H1 (cell line): ENCODE measurements around the gene TMPRSS13. TPM values are rescaled to one million over a fixed set of nuclear protein-coding genes. Genes with fewer than 3 reads are reported as not detected.

Source experiments
- CTCF ChIA-PET: fragments of 300-600 bp; sonication (Branson Sonifier 250); formaldehyde crosslinking; loops from one replicate; lab custom pipeline; 2021; ENCODE audit not compliant: partially characterized antibody; lab: Charles Lee
- POLR2A ChIA-PET: fragments of 300-600 bp; sonication (Branson Sonifier 250); formaldehyde crosslinking; loops from one replicate; lab custom pipeline; 2021; ENCODE audit warnings: inconsistent platforms; ENCODE audit not compliant: partially characterized antibody; lab: Charles Lee
- DNase-seq, 2 experiments: peaks; one replicate each; pipeline versions ENCODE4 v3.0.0 to v3.0.0-alpha.2; 2010 to 2022; ENCODE audit warnings: low spot score in 2 of 2, low read depth in 1 of 2, mixed read lengths in 1 of 2
- FAIRE-seq: peaks from 2 replicates; lab custom pipeline; 2011; peaks lifted over from hg19 to GRCh38; lab: Jason Lieb, UNC
- H2AFZ ChIP-seq: 2 replicates; pipeline ENCODE4 v1.8.1; 2012; ENCODE audit warnings: low read length, inconsistent platforms
- H2AK5ac ChIP-seq: 2 replicates; pipeline ENCODE4 v1.6.1; 2013; ENCODE audit warnings: low read depth, low read length
- H2BK120ac ChIP-seq: replicated peaks from 2 replicates; pipeline ENCODE3; 2013; ENCODE audit warnings: low read depth, low read length, inconsistent platforms
- H2BK12ac ChIP-seq: 2 replicates; pipeline ENCODE4 v1.6.1; 2013; ENCODE audit warnings: low read depth, low read length
- H2BK15ac ChIP-seq: 2 replicates; pipeline ENCODE4 v1.6.1; 2013; ENCODE audit warnings: low read length
- H2BK20ac ChIP-seq: 2 replicates; pipeline ENCODE4 v1.6.1; 2013; ENCODE audit warnings: low read length
- H2BK5ac ChIP-seq: 2 replicates; pipeline ENCODE4 v1.6.1; 2013; ENCODE audit warnings: low read depth, low read length
- H3K14ac ChIP-seq: 2 replicates; pipeline ENCODE4 v1.6.1; 2013; ENCODE audit warnings: inconsistent platforms; ENCODE audit not compliant: insufficient read length
- H3K18ac ChIP-seq: 2 replicates; pipeline ENCODE4 v1.6.1; 2013; ENCODE audit warnings: low read length; ENCODE audit errors: extremely low read depth
- H3K23ac ChIP-seq: 2 replicates; pipeline ENCODE4 v1.6.1; 2013; ENCODE audit warnings: inconsistent platforms; ENCODE audit not compliant: insufficient read length
- H3K23me2 ChIP-seq: 2 replicates; pipeline ENCODE4 v1.6.1; 2013; ENCODE audit warnings: low read depth, low read length
- H3K27ac ChIP-seq: 2 replicates; pipeline ENCODE4 v1.6.1; 2011; ENCODE audit warnings: low read depth, low read length, inconsistent platforms
- H3K27me3 ChIP-seq, 4 experiments: replicated peaks in 1 of 4; 1 replicate in 1 of 4; 2 replicates in 3 of 4; pipeline versions ENCODE4 v1.6.1 to v1.8.1; 2011 to 2013; ENCODE audit warnings: low read length in 3 of 4, mild to moderate bottlenecking in 3 of 4, inconsistent platforms in 2 of 4, mixed read lengths in 2 of 4, moderate library complexity in 1 of 4; ENCODE audit not compliant: control insufficient read depth in 3 of 4, insufficient read depth in 3 of 4; ENCODE audit errors: extremely low read depth in 1 of 4
- H3K36me3 ChIP-seq, 4 experiments: 2 replicates each; pipeline versions ENCODE4 v1.6.1 to v1.8.1; 2011 to 2013; ENCODE audit warnings: mild to moderate bottlenecking in 4 of 4, low read length in 3 of 4, moderate library complexity in 2 of 4, control low read depth in 1 of 4, inconsistent platforms in 1 of 4; ENCODE audit not compliant: insufficient read depth in 4 of 4, control insufficient read depth in 2 of 4
- H3K4ac ChIP-seq: replicated peaks from 2 replicates; pipeline ENCODE3; 2013; ENCODE audit warnings: low read length, low read depth, mixed read lengths, inconsistent platforms; ENCODE audit not compliant: insufficient read length
- H3K4me1 ChIP-seq, 4 experiments: replicated peaks in 1 of 4; 1 replicate in 1 of 4; 2 replicates in 3 of 4; pipeline versions ENCODE4 v1.6.1 to v1.8.1; 2011 to 2013; ENCODE audit warnings: low read length in 3 of 4, inconsistent platforms in 2 of 4, mixed read lengths in 1 of 4; ENCODE audit not compliant: insufficient read depth in 4 of 4, control insufficient read depth in 3 of 4
- H3K4me2 ChIP-seq, 2 experiments: 2 replicates each; pipeline versions ENCODE4 v1.6.1 to v1.8.1; 2011 to 2013; ENCODE audit warnings: low read depth in 2 of 2, low read length in 2 of 2, control low read depth in 1 of 2, inconsistent platforms in 1 of 2, mild to moderate bottlenecking in 1 of 2; ENCODE audit not compliant: insufficient read depth in 1 of 2
- H3K4me3 ChIP-seq, 4 experiments: fragments of 200-600, 300-600 bp in 1 of 4; sonication (generic), shearing (Covaris generic), sonication (Bioruptor Twin) in 1 of 4; 2 replicates each; pipeline versions ENCODE4 v1.5.1 to v1.8.1; 2011 to 2016; ENCODE audit warnings: low read length in 4 of 4, low read depth in 3 of 4, control low read depth in 2 of 4, inconsistent platforms in 2 of 4, mild to moderate bottlenecking in 2 of 4, mixed read lengths in 1 of 4, moderate library complexity in 1 of 4; ENCODE audit not compliant: insufficient read depth in 2 of 4; ENCODE audit errors: extremely low read depth in 1 of 4
- H3K56ac ChIP-seq: replicated peaks from 2 replicates; pipeline ENCODE3; 2013; ENCODE audit warnings: low read depth, mild to moderate bottlenecking, mixed read lengths, low read length, inconsistent platforms; ENCODE audit not compliant: insufficient read length
- H3K79me1 ChIP-seq: 2 replicates; pipeline ENCODE4 v1.6.1; 2013; ENCODE audit warnings: low read depth, low read length, control low read depth
- H3K79me2 ChIP-seq, 2 experiments: 2 replicates each; pipeline versions ENCODE4 v1.6.1 to v1.8.1; 2012 to 2013; ENCODE audit warnings: low read length in 2 of 2, mild to moderate bottlenecking in 2 of 2, inconsistent platforms in 1 of 2; ENCODE audit not compliant: insufficient read depth in 2 of 2, control insufficient read depth in 1 of 2
- H3K9ac ChIP-seq, 4 experiments: replicated peaks in 1 of 4; 1 replicate in 1 of 4; 2 replicates in 3 of 4; pipeline versions ENCODE4 v1.6.1 to v1.8.1; 2011 to 2013; ENCODE audit warnings: low read depth in 3 of 4, low read length in 3 of 4, control low read depth in 2 of 4, mild to moderate bottlenecking in 2 of 4, moderate library complexity in 2 of 4, inconsistent platforms in 1 of 4; ENCODE audit errors: extremely low read depth in 1 of 4
- H3K9me3 ChIP-seq, 2 experiments: 2 replicates each; pipeline versions ENCODE4 v1.6.1 to v1.8.1; 2012 to 2013; ENCODE audit warnings: mild to moderate bottlenecking in 2 of 2, moderate library complexity in 2 of 2, control low read depth in 1 of 2, inconsistent platforms in 1 of 2, low read depth in 1 of 2, low read length in 1 of 2, mixed read lengths in 1 of 2; ENCODE audit not compliant: insufficient read depth in 2 of 2
- H4K20me1 ChIP-seq, 2 experiments: replicated peaks in 1 of 2; 2 replicates each; pipeline versions ENCODE3 to v1.8.1; 2011 to 2013; ENCODE audit warnings: inconsistent platforms in 2 of 2, low read length in 2 of 2, mild to moderate bottlenecking in 1 of 2; ENCODE audit not compliant: insufficient read depth in 2 of 2, control insufficient read depth in 1 of 2
- H4K5ac ChIP-seq: 2 replicates; pipeline ENCODE4 v1.6.1; 2013; ENCODE audit warnings: low read length, low read depth, mixed read lengths, inconsistent platforms; ENCODE audit not compliant: insufficient read length
- H4K8ac ChIP-seq: 2 replicates; pipeline ENCODE4 v1.8.0; 2013; ENCODE audit warnings: mild to moderate bottlenecking, moderate library complexity, low read length, inconsistent platforms; ENCODE audit not compliant: insufficient read depth; ENCODE audit errors: extremely low read depth
- H4K91ac ChIP-seq: replicated peaks from 2 replicates; pipeline ENCODE3; 2013; ENCODE audit warnings: low read length, mixed read lengths, inconsistent platforms; ENCODE audit not compliant: insufficient read length
- EP300 ChIP-seq, 2 experiments: IDR thresholded peaks; 1 replicate in 1 of 2; 2 replicates in 1 of 2; pipeline ENCODE4 v1.6.1; 2011 to 2012; ENCODE audit warnings: low read depth in 2 of 2, low read length in 2 of 2, mild to moderate bottlenecking in 2 of 2, borderline replicate concordance in 1 of 2, inconsistent platforms in 1 of 2, moderate library complexity in 1 of 2
- HDAC6 ChIP-seq: IDR thresholded peaks from one replicate; pipeline ENCODE4 v1.7.1; 2012; ENCODE audit warnings: low read depth, mild to moderate bottlenecking, inconsistent platforms, low read length, moderate library complexity
- NRF1 ChIP-seq: IDR thresholded peaks from 2 replicates; pipeline ENCODE4 v1.6.1; 2011; ENCODE audit warnings: mild to moderate bottlenecking, low read depth, low read length, improper control_type of control experiment
- RBBP5 ChIP-seq: IDR thresholded peaks from 2 replicates; pipeline ENCODE4 v1.7.1; 2012; ENCODE audit warnings: low read depth, mild to moderate bottlenecking, inconsistent platforms, low read length, moderate library complexity, borderline replicate concordance
- RXRA ChIP-seq: IDR thresholded peaks from 2 replicates; pipeline ENCODE4 v1.6.1; 2011; ENCODE audit warnings: low read depth, mild to moderate bottlenecking, low read length, moderate library complexity; ENCODE audit not compliant: insufficient read depth
- SP2 ChIP-seq: IDR thresholded peaks from 2 replicates; pipeline ENCODE4 v1.6.1; 2012; ENCODE audit warnings: mild to moderate bottlenecking, low read length, inconsistent platforms
- TAF1 ChIP-seq: IDR thresholded peaks from 2 replicates; pipeline ENCODE4 v1.6.1; 2011; ENCODE audit warnings: mild to moderate bottlenecking, low read depth, low read length
- WGBS, 2 experiments: shearing (Covaris generic) in 1 of 2; methylation state at CpG; one replicate each; pipeline versions ENCODE4 v1.1.6 to v1.1.7; 2013 to 2015; ENCODE audit warnings: low lambda C conversion rate in 2 of 2, mixed read lengths in 2 of 2, inconsistent platforms in 1 of 2, low coverage in 1 of 2, missing lambda C conversion rate in 1 of 2; ENCODE audit not compliant: insufficient replicate concordance in 2 of 2, insufficient coverage in 1 of 2, insufficient read length in 1 of 2; ENCODE audit errors: extremely low coverage in 1 of 2, missing lambda C conversion rate in 1 of 2; 5-methylcytosine and 5-hydroxymethylcytosine counted together
- polyA plus RNA-seq, 7 experiments: library from polyadenylated mRNA; depleted of rRNA in 3 of 7; stranded (reverse) in 5 of 7; unstranded in 2 of 7; fragments of >200 nt in 5 of 7; fragments of 200-250 nt in 2 of 7; gene quantifications; 1 replicate in 5 of 7; 2 replicates in 1 of 7; 4 replicates in 1 of 7; pipeline versions ENCODE4 v1.2.1 to v1.2.3, GENCODE V29; 2011 to 2013; ENCODE audit warnings: missing spikeins in 2 of 7, mixed read lengths in 2 of 7
- total RNA-seq: library from RNA; stranded (reverse); fragmentation: NEBNext Ultra II Directional; extraction: Animal tissue kit (Norgen Biotek cat#: 25700); gene quantifications from 2 replicates; pipeline ENCODE4 v1.2.1, GENCODE V29; 2021

The TMPRSS13 gene
- total and polyA plus RNA-seq, 2 of the 8 experiments (the other 6 are each of a cell fraction or from before 2014, with no cell fraction given): 0.61 to 0.79 TPM

GRCh38 chr11:117900720-117901440, 28.3 kb downstream of the TMPRSS13 start:
- H3K23ac ChIP-seq: no peak overlapping the region
- ChIA-PET POLR2A (no interaction called here), CTCF (interaction anchor here (0.6 to 3.4 kb wide), 18 partner anchors 9 to 212 kb away, joined by 3 to 15 read pairs (median 4); partner anchors contain the start of gene FXYD2)
- H3K4me3 ChIP-seq: no peak overlapping the region
- H3K56ac ChIP-seq: no peak overlapping the region
- no peaks in the 10 kb centered on the region for H3K36me3 ChIP-seq
- H4K91ac ChIP-seq: no peak overlapping the region
- DNase-seq: no peak
- no peak overlapping the region for H2AK5ac ChIP-seq
- no peak overlapping the region for H2AFZ ChIP-seq
- H2BK12ac ChIP-seq: no peak overlapping the region
- no peaks in the 10 kb centered on the region; a peak in 1 of 7 replicates for H3K4me1 ChIP-seq
- 83% methylated on average over 11 of the region's 11 CpGs; no CpG with 5 or more reads in 1 of the 2 experiments for WGBS, 2 experiments
- no peaks in the 10 kb centered on the region for H3K23me2 ChIP-seq
- no peak overlapping the region for H2BK120ac ChIP-seq
- no peaks in the 10 kb centered on the region for H3K9me3 ChIP-seq
- no peak overlapping the region for H2BK5ac ChIP-seq
- H2BK15ac ChIP-seq: no peak overlapping the region
- no peaks in the 10 kb centered on the region for H3K79me2 ChIP-seq
- H3K4ac ChIP-seq: no peak overlapping the region
- H3K14ac ChIP-seq: no peak overlapping the region
- no peak overlapping the region for H3K18ac ChIP-seq
- H4K8ac ChIP-seq: 0 out of 2 replicates have a peak overlapping the region, but pooled peaks have one; percentile 14
- H3K27me3 ChIP-seq: peaks cover 0 to 2% (median 0%) of the 10 kb centered on the region in 4 experiments; a peak in 1 of 7 replicates
- no peak overlapping the region for H2BK20ac ChIP-seq
- no peaks in the 10 kb centered on the region for H3K79me1 ChIP-seq
- FAIRE-seq: no peak
- no peak overlapping the region for H3K9ac ChIP-seq
- H4K20me1 ChIP-seq: no peaks in the 10 kb centered on the region
- H3K4me2 ChIP-seq: no peak overlapping the region
- no peak overlapping the region for H4K5ac ChIP-seq
- H3K27ac ChIP-seq: no peak overlapping the region
- no peak for TF ChIP-seq NRF1
- TF ChIP-seq SP2: no peak
- no peak for TF ChIP-seq EP300 (IDR thresholded peaks at IDR 0.05; ENCODE audit: borderline replicate concordance in 1 of 2, low read depth in 2 of 2, low read length in 2 of 2)
- no peak for TF ChIP-seq HDAC6
- TF ChIP-seq RBBP5: no peak
- TF ChIP-seq RXRA: no peak
- TF ChIP-seq TAF1: no peak
